ENCODE data around the gene ZNF503.
"Not testable (repeated sequence)": the region's sequence is repeated elsewhere in the genome, so short reads cannot be mapped to it uniquely, and the experiment has no call there.

Gene ZNF503

GRCh38 chr10:75394221-75394620, 7.3 kb downstream of the ZNF503 start:
- no peak for DNase-seq

- no peak for DNase-seq
Measured at GRCh38 chr10:75392744-75393143, 8.8 kb downstream of the ZNF503 start.

- no peak for DNase-seq
Measured at GRCh38 chr10:75392271-75392670, 9.3 kb downstream of the ZNF503 start.

GRCh38 chr10:75390178-75390577, 11.4 kb downstream of the ZNF503 start:
- no peak for DNase-seq

GRCh38 chr10:75388082-75388481, 13.5 kb downstream of the ZNF503 start:
- DNase-seq, result no peak

GRCh38 chr10:75386128-75386527, 15.4 kb downstream of the ZNF503 start:
- no peak for DNase-seq

- DNase-seq, result no peak
Measured at GRCh38 chr10:75379817-75380216, 21.7 kb downstream of the ZNF503 start.

- no peak for DNase-seq
Measured at GRCh38 chr10:75379212-75379724, 22.3 kb downstream of the ZNF503 start.

- DNase-seq, result no peak
Measured at GRCh38 chr10:75378379-75378778, 23.2 kb downstream of the ZNF503 start.

GRCh38 chr10:75377869-75378268, 23.7 kb downstream of the ZNF503 start:
- no peak for DNase-seq

GRCh38 chr10:75375838-75376237, 25.7 kb downstream of the ZNF503 start:
- no peak for DNase-seq

GRCh38 chr10:75371010-75371409, 30.6 kb downstream of the ZNF503 start:
- no peak for DNase-seq

GRCh38 chr10:75369838-75370237, 31.7 kb downstream of the ZNF503 start:
- not testable (repeated sequence) for DNase-seq

GRCh38 chr10:75367901-75368300, 33.7 kb downstream of the ZNF503 start:
- no peak for DNase-seq

GRCh38 chr10:75367021-75367487, 34.5 kb downstream of the ZNF503 start:
- DNase-seq, result no peak

- no peak for DNase-seq
Measured at GRCh38 chr10:75363431-75363830, 38.1 kb downstream of the ZNF503 start.

- DNase-seq, result not testable (repeated sequence)
Measured at GRCh38 chr10:75359876-75360275, 41.7 kb downstream of the ZNF503 start.

- DNase-seq, result no peak
Measured at GRCh38 chr10:75358835-75359421, 42.6 kb downstream of the ZNF503 start.

- DNase-seq, result no peak
Measured at GRCh38 chr10:75358132-75358531, 43.4 kb downstream of the ZNF503 start.

- DNase-seq, result no peak
Measured at GRCh38 chr10:75357500-75357899, 44.1 kb downstream of the ZNF503 start.

- DNase-seq, result no peak
Measured at GRCh38 chr10:75356484-75356883, 45.1 kb downstream of the ZNF503 start.

GRCh38 chr10:75355706-75356105, 45.9 kb downstream of the ZNF503 start:
- DNase-seq, result no peak

- no peak for DNase-seq
Measured at GRCh38 chr10:75353183-75353582, 48.4 kb downstream of the ZNF503 start.

GRCh38 chr10:75352650-75353049, 48.9 kb downstream of the ZNF503 start:
- no peak for DNase-seq

- DNase-seq, result no peak
Measured at GRCh38 chr10:75351637-75352036, 49.9 kb downstream of the ZNF503 start.
